Esophagus muscularis mucosa (tissue), 4 donors: ENCODE data around the gene GRIK4. TPM values are rescaled to one million over a fixed set of nuclear protein-coding genes. Genes with fewer than 3 reads are reported as not detected.

Experiments
- DNase-seq: peaks from one replicate; pipeline ENCODE4 v3.0.0-alpha.2; 2017; ENCODE audit errors: extremely low spot score
- H3K27ac ChIP-seq, 4 donors: fragments of 200-600 bp; sonication (generic); replicated peaks in 1 of 4; 1 replicate in 3 of 4; 2 replicates in 1 of 4; pipeline ENCODE4 v1.5.1; 2016 to 2019; ENCODE audit warnings: mild to moderate bottlenecking in 1 of 4
- H3K27me3 ChIP-seq, 4 donors: fragments of 200-600 bp; sonication (generic); one replicate each; pipeline versions ENCODE4 v1.5.1 to v1.6.0; 2016 to 2019
- H3K36me3 ChIP-seq, 4 donors: fragments of 200-600 bp; sonication (generic); one replicate each; pipeline ENCODE4 v1.5.1; 2016 to 2019
- H3K4me1 ChIP-seq, 4 donors: fragments of 200-600 bp; sonication (generic); one replicate each; pipeline ENCODE4 v1.5.1; 2016 to 2019
- H3K4me3 ChIP-seq, 4 donors: fragments of 200-600 bp; sonication (generic); 1 replicate in 2 of 4; 2 replicates in 2 of 4; pipeline ENCODE4 v1.5.1; 2016 to 2019; ENCODE audit warnings: mild to moderate bottlenecking in 4 of 4, moderate library complexity in 1 of 4
- H3K9me3 ChIP-seq, 4 donors: fragments of 200-600 bp; sonication (generic); 1 replicate in 3 of 4; 2 replicates in 1 of 4; pipeline ENCODE4 v1.5.1; 2016 to 2019
- EP300 ChIP-seq: sonication (generic); formaldehyde crosslinking; IDR thresholded peaks from one replicate; pipeline ENCODE4 v1.6.1; 2017; ENCODE audit warnings: antibody characterized with exemption
- POLR2A ChIP-seq: fragments of 450-650 bp; IDR thresholded peaks from one replicate; pipeline ENCODE4 v1.6.1; 2017; ENCODE audit warnings: antibody characterized with exemption, moderate library complexity, mild to moderate bottlenecking, low read depth
- POLR2AphosphoS5 ChIP-seq, 2 donors: sonication (generic); formaldehyde crosslinking; IDR thresholded peaks; one replicate each; pipeline ENCODE4 v1.6.1; 2017; ENCODE audit warnings: antibody characterized with exemption in 2 of 2
- WGBS: methylation state at CpG from one replicate; pipeline ENCODE4 v1.1.5; 2018; 5-methylcytosine and 5-hydroxymethylcytosine counted together
- intact Hi-C: fragments of 100-400 bp; cut with DNase I; formaldehyde crosslinking; loops from one replicate; pipeline ENCODE4 v1.15.1; 2023
- total RNA-seq, 4 donors: library from RNA; depleted of rRNA; stranded (reverse); fragments of >200 nt; gene quantifications; one replicate each; pipeline versions ENCODE4 v1.1.0 to v1.2.1, GENCODE V29; 2016
- TF ChIP-seq, protein P1 (sequence below), 3 experiments: fragments of 200-600 bp in 2 of 3; fragments of 450-650 bp in 1 of 3; sonication (generic) in 2 of 3; IDR thresholded peaks; one replicate each; pipeline ENCODE4 v1.5.1; 2017 to 2019; ENCODE audit warnings: antibody characterized with exemption in 3 of 3, mild to moderate bottlenecking in 2 of 3, moderate library complexity in 1 of 3

The GRIK4 gene
- total RNA-seq, 4 donors from 2014 or later = 0.13 to 0.83 (median 0.43) TPM

DNA sequence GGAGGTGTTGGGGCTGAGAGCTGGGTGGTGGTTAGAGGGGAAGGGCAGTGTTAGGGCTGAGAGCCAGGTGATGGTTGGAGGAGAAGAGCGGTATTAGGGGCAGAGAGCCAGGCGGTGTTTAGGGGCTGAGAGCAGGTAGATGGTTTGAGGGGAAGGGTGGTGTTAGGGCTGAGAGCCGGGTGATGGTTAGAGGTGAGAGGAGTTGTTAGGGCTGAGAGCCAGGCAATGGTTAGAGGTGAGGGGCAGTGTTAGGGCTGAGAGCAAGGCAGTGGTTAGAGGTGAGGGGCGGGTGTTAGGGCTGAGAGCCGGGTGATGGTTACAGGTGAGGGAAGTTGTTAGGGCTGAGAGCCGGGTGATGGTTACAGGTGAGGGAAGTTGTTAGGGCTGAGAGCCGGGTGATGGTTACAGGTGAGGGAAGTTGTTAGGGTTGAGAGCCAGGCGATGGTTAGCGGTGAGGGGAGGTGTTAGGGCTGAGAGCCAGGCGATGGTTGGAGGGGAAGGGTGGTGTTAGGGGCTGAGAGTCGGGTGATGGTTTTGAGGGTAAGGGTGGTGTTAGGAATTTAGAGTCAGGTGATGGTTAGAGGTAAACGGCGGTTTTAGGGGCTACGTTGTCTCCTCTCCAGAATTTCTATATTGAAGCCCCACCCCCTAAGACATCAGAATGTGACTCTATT lies 282.4 kb downstream of the GRIK4 start:
- TF ChIP-seq EP300 (no peak), POLR2AphosphoS5 (IDR thresholded peaks at IDR 0.05) (no peak), POLR2A (no peak)
- TF ChIP-seq, protein P1, sequence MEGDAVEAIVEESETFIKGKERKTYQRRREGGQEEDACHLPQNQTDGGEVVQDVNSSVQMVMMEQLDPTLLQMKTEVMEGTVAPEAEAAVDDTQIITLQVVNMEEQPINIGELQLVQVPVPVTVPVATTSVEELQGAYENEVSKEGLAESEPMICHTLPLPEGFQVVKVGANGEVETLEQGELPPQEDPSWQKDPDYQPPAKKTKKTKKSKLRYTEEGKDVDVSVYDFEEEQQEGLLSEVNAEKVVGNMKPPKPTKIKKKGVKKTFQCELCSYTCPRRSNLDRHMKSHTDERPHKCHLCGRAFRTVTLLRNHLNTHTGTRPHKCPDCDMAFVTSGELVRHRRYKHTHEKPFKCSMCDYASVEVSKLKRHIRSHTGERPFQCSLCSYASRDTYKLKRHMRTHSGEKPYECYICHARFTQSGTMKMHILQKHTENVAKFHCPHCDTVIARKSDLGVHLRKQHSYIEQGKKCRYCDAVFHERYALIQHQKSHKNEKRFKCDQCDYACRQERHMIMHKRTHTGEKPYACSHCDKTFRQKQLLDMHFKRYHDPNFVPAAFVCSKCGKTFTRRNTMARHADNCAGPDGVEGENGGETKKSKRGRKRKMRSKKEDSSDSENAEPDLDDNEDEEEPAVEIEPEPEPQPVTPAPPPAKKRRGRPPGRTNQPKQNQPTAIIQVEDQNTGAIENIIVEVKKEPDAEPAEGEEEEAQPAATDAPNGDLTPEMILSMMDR (IDR thresholded peaks at IDR 0.05) = no peak
- H3K9me3 ChIP-seq = no peaks in the 10 kb centered on the region
- intact Hi-C loops = no loop called here
- H3K4me3 ChIP-seq = no peak overlapping the region
- H3K27me3 ChIP-seq = peaks cover 0 to 55% (median 0%) of the 10 kb centered on the region in 4 donors
- no peaks in the 10 kb centered on the region for H3K36me3 ChIP-seq
- 91% methylated on average over 14 of the region's 14 CpGs for WGBS
- no peak overlapping the region for H3K27ac ChIP-seq
- H3K4me1 ChIP-seq = no peaks in the 10 kb centered on the region
- DNase-seq = no peak

DNA sequence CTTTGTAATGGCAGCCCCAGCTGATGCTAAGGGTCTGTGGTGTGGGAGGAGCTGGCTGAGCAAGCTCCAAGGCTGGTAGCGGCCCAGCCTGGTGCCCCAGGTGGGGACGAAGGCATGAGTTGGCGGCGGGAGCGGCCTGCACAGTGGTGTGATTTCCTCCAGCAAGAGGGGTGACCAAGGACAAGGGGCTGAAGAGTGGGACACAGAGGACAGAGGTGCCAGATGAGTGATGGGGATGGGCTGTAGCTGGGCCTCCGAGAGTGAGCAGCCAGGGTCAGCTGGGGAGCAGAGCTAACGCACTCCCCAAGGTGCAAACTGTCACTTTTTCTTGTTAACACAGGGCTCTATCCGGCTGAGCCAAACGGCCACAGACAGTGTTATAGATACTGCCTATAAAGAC lies 283.2 kb downstream of the GRIK4 start:
- Histone ChIP-seq H3K27ac (no peak overlapping the region), H3K4me3 (no peak overlapping the region), H3K9me3 (no peaks in the 10 kb centered on the region), H3K36me3 (no peaks in the 10 kb centered on the region), H3K4me1 (no peaks in the 10 kb centered on the region), H3K27me3 (peaks cover 0 to 49% (median 0%) of the 10 kb centered on the region in 4 donors)
- intact Hi-C loops = no loop called here
- 72% methylated on average over 9 of the region's 9 CpGs for WGBS
- TF ChIP-seq, protein P1 (IDR thresholded peaks at IDR 0.05) = no peak
- no peak for DNase-seq

DNA sequence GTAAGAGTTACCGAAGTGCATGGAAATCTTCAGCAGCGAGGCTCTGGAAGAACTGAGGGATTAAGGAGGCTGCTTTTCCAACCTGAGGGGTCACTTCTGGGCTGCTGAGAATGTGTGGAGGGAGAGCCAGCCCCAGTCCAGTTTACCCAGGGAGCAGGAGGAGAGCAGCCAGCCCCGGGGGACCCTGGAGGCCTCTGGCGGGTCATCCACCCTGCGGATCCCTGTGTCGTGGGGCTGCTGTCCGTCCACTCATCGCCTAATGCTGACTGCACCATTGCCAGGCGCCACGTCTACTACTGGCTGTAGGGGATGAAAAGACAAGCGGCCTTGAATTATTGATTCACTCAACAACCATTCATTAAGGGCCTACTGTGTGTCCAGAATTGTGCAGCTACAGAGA lies 283.6 kb downstream of the GRIK4 start:
- DNase-seq = no peak
- TF ChIP-seq EP300 = no peak
- TF ChIP-seq, protein P1 (IDR thresholded peaks at IDR 0.05) = no peak
- no peak for TF ChIP-seq POLR2A
- TF ChIP-seq POLR2AphosphoS5 (IDR thresholded peaks at IDR 0.05) = no peak
- H3K9me3 ChIP-seq = no peaks in the 10 kb centered on the region
- peaks cover 0 to 44% (median 0%) of the 10 kb centered on the region in 4 donors for H3K27me3 ChIP-seq
- H3K4me1 ChIP-seq = no peaks in the 10 kb centered on the region
- no peak overlapping the region for H3K4me3 ChIP-seq
- H3K27ac ChIP-seq = no peak overlapping the region
- H3K36me3 ChIP-seq = no peaks in the 10 kb centered on the region
- intact Hi-C loops = no loop called here
- 85% methylated on average over 7 of the region's 11 CpGs for WGBS

DNA sequence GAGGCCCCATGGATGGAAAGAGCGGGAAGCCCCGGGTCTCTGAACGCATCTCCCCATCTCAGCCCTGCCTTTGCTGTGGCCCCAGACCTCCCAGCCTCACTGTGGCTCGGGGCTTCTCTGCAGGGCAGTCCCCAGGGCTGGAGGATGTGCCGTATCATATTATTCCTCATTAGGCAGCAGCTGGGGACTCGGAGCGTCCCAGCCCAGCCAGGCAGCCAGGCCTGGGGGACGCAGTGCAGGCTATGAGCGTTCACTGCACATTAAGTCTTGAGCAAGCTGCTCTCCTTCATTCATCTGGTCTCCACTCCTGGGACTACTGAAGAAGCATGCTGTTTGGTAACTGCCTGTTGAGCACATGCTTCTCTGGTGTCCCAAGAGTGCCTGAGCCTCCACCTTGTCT lies 285.6 kb downstream of the GRIK4 start:
- TF ChIP-seq, protein P1 (IDR thresholded peaks at IDR 0.05) = no peak
- TF ChIP-seq POLR2AphosphoS5 (IDR thresholded peaks at IDR 0.05) (no peak), EP300 (no peak), POLR2A (no peak)
- 87% methylated on average over 9 of the region's 9 CpGs for WGBS
- intact Hi-C loops = no loop called here
- Histone ChIP-seq H3K4me3 (no peak overlapping the region), H3K27me3 (peaks cover 0 to 40% (median 0%) of the 10 kb centered on the region in 4 donors), H3K27ac (no peak overlapping the region), H3K36me3 (no peaks in the 10 kb centered on the region), H3K4me1 (no peaks in the 10 kb centered on the region), H3K9me3 (no peaks in the 10 kb centered on the region)
- no peak for DNase-seq

DNA sequence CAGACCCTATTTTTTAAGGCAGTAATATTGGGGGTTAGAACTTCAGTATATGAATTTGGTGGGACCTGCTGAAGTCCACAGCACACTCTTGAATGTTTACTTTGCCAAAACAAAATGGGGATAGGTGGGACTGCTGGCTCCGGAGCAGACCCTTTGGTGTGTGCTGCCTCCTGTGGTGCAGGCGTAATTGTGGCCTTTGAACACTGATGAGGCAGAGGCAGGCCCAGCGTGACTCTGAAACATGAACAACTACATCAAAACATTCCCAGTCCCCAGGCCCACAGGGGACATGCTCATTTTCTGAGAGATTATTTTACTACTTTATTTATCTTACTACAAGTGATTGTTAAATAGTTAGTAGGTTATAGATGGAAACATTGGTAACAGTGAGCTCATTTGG lies 287.3 kb downstream of the GRIK4 start:
- H3K9me3 ChIP-seq = no peaks in the 10 kb centered on the region
- peaks cover 0 to 39% (median 0%) of the 10 kb centered on the region in 4 donors for H3K27me3 ChIP-seq
- H3K36me3 ChIP-seq = no peaks in the 10 kb centered on the region
- intact Hi-C loops = no loop called here
- no peak overlapping the region for H3K27ac ChIP-seq
- DNase-seq = no peak
- TF ChIP-seq POLR2AphosphoS5 (IDR thresholded peaks at IDR 0.05) = no peak
- H3K4me3 ChIP-seq = no peak overlapping the region
- H3K4me1 ChIP-seq = no peaks in the 10 kb centered on the region
- 74% methylated on average over 3 of the region's 3 CpGs for WGBS
